HL-60 (cell line): ENCODE measurements around the gene VASH2.

ENCODE experiments used
- DNase-seq, 2 experiments: peaks; one replicate each; pipeline ENCODE4 v3.0.0-alpha.2; 2010 to 2020; ENCODE audit warnings: low read depth in 1 of 2, low spot score in 1 of 2
- H3K27ac ChIP-seq: fragments of 250-450 bp; sonication (Bioruptor Pico); replicated peaks from 2 replicates; pipeline ENCODE4 v1.5.1; 2020; ENCODE audit warnings: mild to moderate bottlenecking, moderate library complexity
- H3K27me3 ChIP-seq: fragments of 250-450 bp; sonication (Bioruptor Pico); 2 replicates; pipeline ENCODE4 v1.5.1; 2021; ENCODE audit warnings: mild to moderate bottlenecking, moderate library complexity; ENCODE audit not compliant: insufficient read depth, poor library complexity, severe bottlenecking
- H3K4me3 ChIP-seq: replicated peaks from 2 replicates; pipeline ENCODE4 v1.5.1; 2011; ENCODE audit warnings: mild to moderate bottlenecking, control low read depth, low read length; ENCODE audit not compliant: insufficient read depth
- CTCF ChIP-seq: IDR thresholded peaks from one replicate; pipeline ENCODE4 v1.5.1; 2011; ENCODE audit warnings: low read length, control low read depth, inconsistent platforms; ENCODE audit not compliant: insufficient read depth
- GABPA ChIP-seq: IDR thresholded peaks from 2 replicates; pipeline ENCODE4 v1.6.1; 2012; ENCODE audit warnings: low read depth
- POLR2AphosphoS5 ChIP-seq: IDR thresholded peaks from 2 replicates; pipeline ENCODE4 v1.6.1; 2012; ENCODE audit warnings: low read depth
- REST ChIP-seq: IDR thresholded peaks from 2 replicates; pipeline ENCODE4 v1.6.1; 2012; ENCODE audit warnings: low read depth; ENCODE audit not compliant: insufficient replicate concordance
- SPI1 ChIP-seq: IDR thresholded peaks from 2 replicates; pipeline ENCODE4 v1.6.1; 2012; ENCODE audit warnings: low read depth, mild to moderate bottlenecking, borderline replicate concordance

VASH2 gene

GRCh38 chr1:212945056-212945455, 5.3 kb upstream of the VASH2 start:
- Histone ChIP-seq H3K27ac (no peak overlapping the region), H3K27me3 (peaks cover 19% of the 10 kb centered on the region), H3K4me3 (no peak overlapping the region)
- no peak for TF ChIP-seq SPI1
- DNase-seq: no peak

- no peak overlapping the region for H3K27ac ChIP-seq
- TF ChIP-seq SPI1 (no peak), REST (no peak), POLR2AphosphoS5 (no peak), GABPA (no peak), CTCF (no peak)
- peaks cover 24% of the 10 kb centered on the region for H3K27me3 ChIP-seq
- DNase-seq: no peak
- no peak overlapping the region for H3K4me3 ChIP-seq
These were observed 4.7 kb upstream of the VASH2 start for GRCh38 chr1:212945463-212946160.

GRCh38 chr1:212946872-212947271, 3.5 kb upstream of the VASH2 start:
- H3K4me3 ChIP-seq: no peak overlapping the region
- no peak overlapping the region for H3K27ac ChIP-seq

More at GRCh38 chr1:212946872-212947271, 3.5 kb upstream of the VASH2 start:
- peaks cover 35% of the 10 kb centered on the region for H3K27me3 ChIP-seq
- TF ChIP-seq SPI1 (no peak), CTCF (no peak), POLR2AphosphoS5 (no peak), GABPA (no peak), REST (no peak)
- no peak for DNase-seq
